HFF-Myc (cell line): ENCODE data around the gene NUTM2B.
"Not testable (repeated sequence)": the region's sequence is repeated elsewhere in the genome, so short reads cannot be mapped to it uniquely, and the experiment has no call there.

Source experiments
- DNase-seq: peaks from one replicate; pipeline ENCODE4 v3.0.0-alpha.2; 2011; ENCODE audit warnings: low read depth; ENCODE audit errors: extremely low read depth
- H3K4me3 ChIP-seq: replicated peaks from 2 replicates; pipeline ENCODE4 v1.5.1; 2011; ENCODE audit warnings: low read depth, mild to moderate bottlenecking, control low read depth, low read length

NUTM2B gene

GRCh38 chr10:79716917-79717579 is 14.0 kb downstream of the NUTM2B start:
- not testable (repeated sequence) for DNase-seq, H3K4me3 ChIP-seq

GRCh38 chr10:79720000-79720399 is 17.0 kb downstream of the NUTM2B start:
- not testable (repeated sequence) for DNase-seq

GRCh38 chr10:79726620-79727019 is 23.6 kb downstream of the NUTM2B start:
- DNase-seq, H3K4me3 ChIP-seq: not testable (repeated sequence)

More at GRCh38 chr10:79720000-79720399, 17.0 kb downstream of the NUTM2B start:
- H3K4me3 ChIP-seq = not testable (repeated sequence)

GRCh38 chr10:79744844-79745243 is 41.8 kb downstream of the NUTM2B start:
- H3K4me3 ChIP-seq, DNase-seq: not testable (repeated sequence)

GRCh38 chr10:79748510-79748909 is 45.5 kb downstream of the NUTM2B start:
- H3K4me3 ChIP-seq, DNase-seq: not testable (repeated sequence)

GRCh38 chr10:79753601-79754000 is 50.6 kb downstream of the NUTM2B start:
- not testable (repeated sequence) for DNase-seq, H3K4me3 ChIP-seq

GRCh38 chr10:79758297-79758993 is 55.4 kb downstream of the NUTM2B start:
- DNase-seq, H3K4me3 ChIP-seq: not testable (repeated sequence)
